ENCODE data around the gene COG6. TPM values are rescaled to one million over a fixed set of nuclear protein-coding genes. Genes with fewer than 3 reads are reported as not detected.

COG6 gene
- total RNA-seq, 1 experiment from 2014 or later: 24.3 TPM

DNA sequence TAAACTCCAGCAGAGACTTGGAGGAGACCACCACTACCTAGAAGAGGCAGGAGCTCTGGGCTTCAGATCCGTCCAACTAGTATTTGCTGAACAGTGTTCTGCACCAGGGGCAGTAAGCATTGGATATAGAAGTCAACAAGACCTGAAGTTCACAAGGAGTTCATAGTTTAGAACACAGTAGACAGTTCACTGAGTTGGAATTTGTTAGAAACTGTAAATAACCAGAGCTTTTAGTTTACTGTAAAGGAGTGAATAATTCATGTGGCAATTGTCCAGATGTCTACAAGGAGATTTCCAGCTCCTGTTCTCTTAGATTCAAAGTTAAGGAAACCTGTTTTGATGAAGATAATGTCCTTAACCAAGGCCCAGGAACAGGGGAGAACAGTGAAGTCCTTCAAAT lies 128.9 kb downstream of the COG6 start:
- Histone ChIP-seq H3K9me3 (ENCODE audit: control insufficient read depth, insufficient read depth, low read depth, low read length) (no peaks in the 10 kb centered on the region), H3K4me3 (ENCODE audit: low read depth in 2 of 2, low read length in 2 of 2) (no peak overlapping the region), H3K27ac (ENCODE audit: low read length) (no peak overlapping the region), H3K36me3 (ENCODE audit: control insufficient read depth, insufficient read depth, low read length) (no peaks in the 10 kb centered on the region), H3K27me3 (ENCODE audit: control insufficient read depth, insufficient read depth, low read length) (no peaks in the 10 kb centered on the region), H3K4me1 (ENCODE audit: control insufficient read depth, insufficient read depth, low read length) (no peaks in the 10 kb centered on the region)
- ChIA-PET CTCF (no interaction called here), POLR2A (no interaction called here)
- ATAC-seq (no peak), DNase-seq (ENCODE audit: low read depth, low spot score) (no peak)
- intact Hi-C loops (cut with micrococcal nuclease; ENCODE audit: unreplicated experiment): no loop called here
- in situ Hi-C loops (cut with HindIII; ENCODE audit: low pct_unique_long_range_greater_than_20kb, low sequenced_read_pairs): no loop called here
- BruUV-seq (replicated peaks): no TSS peak
- TF ChIP-seq REST (IDR thresholded peaks at IDR 0.05; ENCODE audit: insufficient read depth in 1 of 2, low read depth in 2 of 2, low read length in 1 of 2): no peak
- no peak for TF ChIP-seq SIN3A (IDR thresholded peaks at IDR 0.05; ENCODE audit: borderline replicate concordance, insufficient read depth, low read depth, low read length)
- TF ChIP-seq POLR2AphosphoS5 (IDR thresholded peaks at IDR 0.05; ENCODE audit: low read depth, low read length): no peak
- no peak for TF ChIP-seq TCF7L2 (IDR thresholded peaks at IDR 0.05; ENCODE audit: low read depth, low read length)
- TF ChIP-seq CTCF (IDR thresholded peaks at IDR 0.05): no peak

GRCh38 chr13:39786091-39786490 lies 130.6 kb downstream of the COG6 start:
- no peak for DNase-seq (ENCODE audit: low read depth, low spot score)
- H3K4me3 ChIP-seq (ENCODE audit: low read depth in 2 of 2, low read length in 2 of 2): no peak overlapping the region
- TF ChIP-seq POLR2AphosphoS5 (IDR thresholded peaks at IDR 0.05; ENCODE audit: low read depth, low read length) (no peak), REST (IDR thresholded peaks at IDR 0.05; ENCODE audit: insufficient read depth in 1 of 2, low read depth in 2 of 2, low read length in 1 of 2) (no peak), CTCF (IDR thresholded peaks at IDR 0.05) (no peak), SIN3A (IDR thresholded peaks at IDR 0.05; ENCODE audit: borderline replicate concordance, insufficient read depth, low read depth, low read length) (no peak), TCF7L2 (IDR thresholded peaks at IDR 0.05; ENCODE audit: low read depth, low read length) (no peak)
- intact Hi-C loops (cut with micrococcal nuclease; ENCODE audit: unreplicated experiment) (no loop called here), in situ Hi-C loops (cut with HindIII; ENCODE audit: low pct_unique_long_range_greater_than_20kb, low sequenced_read_pairs) (no loop called here)
- no peaks in the 10 kb centered on the region for H3K36me3 ChIP-seq (ENCODE audit: control insufficient read depth, insufficient read depth, low read length)
- H3K27me3 ChIP-seq (ENCODE audit: control insufficient read depth, insufficient read depth, low read length): no peaks in the 10 kb centered on the region
- H3K9me3 ChIP-seq (ENCODE audit: control insufficient read depth, insufficient read depth, low read depth, low read length): no peaks in the 10 kb centered on the region
- no TSS peak for BruUV-seq (replicated peaks)
- no peak overlapping the region for H3K27ac ChIP-seq (ENCODE audit: low read length)
- no peak for ATAC-seq
- POLR2A ChIA-PET: no interaction called here
- no peaks in the 10 kb centered on the region for H3K4me1 ChIP-seq (ENCODE audit: control insufficient read depth, insufficient read depth, low read length)
- CTCF ChIA-PET: no interaction called here

Data from Panc1 (cell line).